Colonic mucosa (tissue), 4 donors: Measurements from ENCODE around the gene GPR34. TPM values are rescaled to one million over a fixed set of nuclear protein-coding genes. Genes with fewer than 3 reads are reported as not detected.

ENCODE experiments used
- DNase-seq: peaks from one replicate; pipeline ENCODE4 v3.0.0-alpha.2; 2020
- H3K27ac ChIP-seq: fragments of 200-600 bp; one replicate; pipeline ENCODE4 v1.8.0; 2021
- H3K27me3 ChIP-seq: fragments of 200-600 bp; one replicate; pipeline ENCODE4 v1.8.0; 2021
- H3K36me3 ChIP-seq: fragments of 200-600 bp; one replicate; pipeline ENCODE4 v1.8.0; 2021
- H3K4me1 ChIP-seq: fragments of 200-600 bp; one replicate; pipeline ENCODE4 v1.8.0; 2021; ENCODE audit warnings: mild to moderate bottlenecking
- H3K4me3 ChIP-seq: fragments of 200-600 bp; one replicate; pipeline ENCODE4 v1.8.0; 2021
- H3K9ac ChIP-seq, 2 donors: one replicate each; pipeline ENCODE4 v1.7.0; 2013; ENCODE audit warnings: control low read depth in 2 of 2, low read depth in 2 of 2, low read length in 2 of 2
- H3K9me3 ChIP-seq: fragments of 200-600 bp; one replicate; pipeline ENCODE4 v1.8.0; 2021
- CTCF ChIP-seq: fragments of 200-600 bp; IDR thresholded peaks from one replicate; pipeline ENCODE4 v1.8.0; 2022; ENCODE audit warnings: antibody characterized with exemption, mild to moderate bottlenecking
- intact Hi-C: fragments of 100-400 bp; cut with DNase I; formaldehyde crosslinking; loops from one replicate; pipeline ENCODE4 v1.14.1; 2022
- total RNA-seq, 2 donors: library from RNA; stranded (reverse); fragmentation: NEBNext Ultra II Directional in 1 of 2; extraction: Animal tissue kit (Norgen Biotek cat#: 25700) in 1 of 2; gene quantifications; one replicate each; pipeline ENCODE4 v1.2.1, GENCODE V29; 2021
- donor health status: healthy.
- donor health status: DM: no; HTN: no; CAD: no.
- donor health status: DM: no; HTN: no; CAD: no.

The GPR34 gene
- total RNA-seq, 2 donors from 2014 or later, result 2.3 to 4.7 TPM

DNA sequence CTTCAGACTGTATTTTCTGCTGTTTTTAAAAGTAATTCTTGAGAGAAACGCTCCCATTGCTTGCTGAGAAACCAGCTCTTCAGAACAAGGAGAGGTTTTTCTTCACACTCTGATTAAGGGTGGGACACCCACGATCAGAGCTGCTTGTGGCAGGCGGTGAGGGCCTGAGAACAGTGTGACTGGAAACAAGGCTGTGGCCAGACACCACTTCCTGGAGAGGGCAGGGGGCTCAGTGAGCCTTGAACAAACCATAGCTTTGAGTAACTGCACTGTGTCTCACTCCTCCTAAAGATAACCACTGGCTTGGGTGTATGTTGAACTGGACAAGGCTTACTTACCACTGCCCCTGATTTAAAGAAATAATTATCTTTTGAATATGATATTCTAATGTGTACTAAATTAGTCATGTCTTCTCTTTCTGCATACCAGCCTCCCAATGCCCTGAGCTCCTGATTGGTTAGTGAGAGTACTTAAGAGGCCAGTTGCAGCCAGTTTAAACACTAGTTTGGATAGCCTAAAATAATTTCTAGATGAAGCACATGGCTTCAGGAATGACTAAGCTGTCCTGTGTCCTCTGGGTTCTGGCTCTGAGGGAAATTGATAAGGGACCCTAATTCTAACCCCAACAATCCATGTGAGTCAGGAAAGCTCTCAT lies 31.5 kb downstream of the GPR34 start:
- intact Hi-C loops, result no loop called here
- Histone ChIP-seq H3K9me3 (no peaks in the 10 kb centered on the region), H3K36me3 (no peaks in the 10 kb centered on the region), H3K4me3 (no peak overlapping the region), H3K4me1 (no peaks in the 10 kb centered on the region), H3K9ac (no peak overlapping the region), H3K27ac (no peak overlapping the region), H3K27me3 (no peaks in the 10 kb centered on the region)
- DNase-seq, result no peak
- no peak for TF ChIP-seq CTCF

- intact Hi-C loops, result no loop called here
- H3K9ac ChIP-seq, result no peak overlapping the region
- no peaks in the 10 kb centered on the region for H3K27me3 ChIP-seq
- H3K36me3 ChIP-seq, result no peaks in the 10 kb centered on the region
- DNase-seq, result no peak
- TF ChIP-seq CTCF, result no peak
- no peaks in the 10 kb centered on the region for H3K4me1 ChIP-seq
- no peak overlapping the region for H3K27ac ChIP-seq
- H3K9me3 ChIP-seq, result no peaks in the 10 kb centered on the region
- H3K4me3 ChIP-seq, result no peak overlapping the region
Measured at GRCh38 chrX:41721590-41721989, 32.8 kb downstream of the GPR34 start.

DNA sequence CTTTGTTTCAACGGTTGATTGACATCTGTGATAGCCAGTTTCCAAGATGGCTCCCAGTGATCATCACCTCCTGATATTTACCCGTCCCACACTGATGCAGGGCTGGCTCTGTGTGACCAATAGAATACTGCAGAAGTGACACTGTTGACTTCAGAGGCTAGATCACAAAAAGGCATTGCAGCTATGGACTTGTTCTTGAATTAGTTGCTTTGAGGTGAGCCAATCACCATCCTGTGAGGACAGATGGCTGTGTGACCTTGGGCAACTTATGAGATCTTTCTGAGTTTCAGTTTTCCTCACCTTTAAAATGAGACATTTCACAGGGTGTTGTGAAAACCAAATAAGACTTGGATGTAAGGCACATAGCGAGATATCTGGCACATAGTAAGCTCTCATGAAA lies 33.4 kb downstream of the GPR34 start:
- Histone ChIP-seq H3K9me3 (no peaks in the 10 kb centered on the region), H3K27me3 (no peaks in the 10 kb centered on the region), H3K27ac (no peak overlapping the region), H3K4me3 (no peak overlapping the region), H3K9ac (no peak overlapping the region), H3K36me3 (no peaks in the 10 kb centered on the region), H3K4me1 (no peaks in the 10 kb centered on the region)
- DNase-seq, result no peak
- TF ChIP-seq CTCF, result no peak
- intact Hi-C loops, result no loop called here

DNA sequence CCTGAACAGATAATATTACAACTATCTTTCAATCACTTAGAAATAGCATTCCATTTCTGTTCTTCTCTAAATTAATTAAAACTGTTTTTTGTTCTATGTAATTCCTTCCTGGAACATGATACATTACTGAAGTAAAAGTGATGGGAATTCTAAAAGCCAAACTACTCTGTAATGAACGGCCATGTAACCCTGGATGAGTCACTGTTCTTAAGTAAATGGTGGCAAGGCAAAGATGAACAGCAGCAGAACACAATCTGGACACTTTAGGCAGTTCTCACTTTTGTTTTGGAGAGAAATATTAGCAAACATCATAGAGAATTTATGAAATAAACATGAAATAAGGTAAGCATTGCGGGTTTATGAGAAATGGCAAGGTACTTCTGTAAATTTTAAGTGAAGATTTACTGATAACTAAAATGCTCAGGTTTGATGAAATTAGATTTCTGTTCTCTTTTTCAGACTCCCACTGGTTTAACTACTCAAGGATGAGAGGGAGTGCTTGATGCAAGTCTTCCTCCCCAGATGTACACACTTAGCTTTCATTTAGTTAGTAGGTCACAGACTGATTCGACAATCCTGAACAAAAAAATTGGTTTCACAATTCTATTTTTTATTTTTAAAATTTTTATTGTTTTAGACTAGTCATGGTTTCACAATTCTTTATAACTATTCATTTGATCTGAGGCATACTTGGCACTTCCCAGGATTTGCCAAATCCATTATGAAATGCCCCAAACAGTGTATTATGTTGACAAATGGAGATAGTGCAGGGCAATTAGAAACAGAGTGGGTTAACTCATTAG lies 34.2 kb downstream of the GPR34 start:
- Histone ChIP-seq H3K9me3 (no peaks in the 10 kb centered on the region), H3K36me3 (no peaks in the 10 kb centered on the region), H3K27ac (no peak overlapping the region), H3K4me1 (no peaks in the 10 kb centered on the region), H3K4me3 (no peak overlapping the region), H3K9ac (no peak overlapping the region), H3K27me3 (no peaks in the 10 kb centered on the region)
- intact Hi-C loops, result no loop called here
- no peak for DNase-seq
- TF ChIP-seq CTCF, result no peak

DNA sequence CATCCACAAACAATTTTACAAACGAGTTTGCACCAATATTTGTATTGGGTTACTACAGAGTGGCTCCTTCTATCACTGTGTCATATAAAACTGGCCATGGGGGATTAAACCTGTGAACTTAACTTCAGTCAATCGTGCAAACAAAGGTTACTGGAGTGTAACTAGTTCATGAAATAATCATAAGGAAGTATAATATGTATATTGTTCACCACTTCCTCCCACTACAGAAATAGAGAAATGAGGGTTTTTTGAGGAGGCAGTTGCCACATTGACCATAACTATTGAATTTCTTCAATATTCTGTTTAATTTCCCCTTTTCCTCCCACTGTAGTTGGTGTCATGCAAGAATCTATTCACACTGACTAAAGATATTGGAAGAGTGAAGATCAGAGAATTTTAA lies 35.1 kb downstream of the GPR34 start, which contains the start of gene GPR82:
Gene GPR82, plus strand, starts transcription at position 356 of the 400 bp plus-strand sequence. CDS start 2,846 bp downstream, outside the sequence.
- no peak within 1 kb of the TSS for H3K27ac ChIP-seq
- H3K27me3 ChIP-seq, result no peaks in the 10 kb centered on the region
- H3K36me3 ChIP-seq, result no peaks in the 10 kb centered on the region
- TF ChIP-seq CTCF, result no peak
- no peaks in the 10 kb centered on the region for H3K4me1 ChIP-seq
- intact Hi-C loops, result no loop called here
- DNase-seq, result no peak
- no peak within 1 kb of the TSS for H3K9ac ChIP-seq
- no peak within 1 kb of the TSS for H3K4me3 ChIP-seq
- H3K9me3 ChIP-seq, result no peaks in the 10 kb centered on the region
